A375 (cell line): ENCODE measurements around the gene TAPBPL. TPM values are rescaled to one million over a fixed set of nuclear protein-coding genes. Genes with fewer than 3 reads are reported as not detected.

Experiments
- total RNA-seq: library from RNA; depleted of rRNA; stranded (reverse); fragments of >200 nt; shearing (Covaris generic); gene quantifications from 2 replicates; pipeline ENCODE4 v1.2.3, GENCODE V29; 2014; rRNA removed

The TAPBPL gene, protein sequence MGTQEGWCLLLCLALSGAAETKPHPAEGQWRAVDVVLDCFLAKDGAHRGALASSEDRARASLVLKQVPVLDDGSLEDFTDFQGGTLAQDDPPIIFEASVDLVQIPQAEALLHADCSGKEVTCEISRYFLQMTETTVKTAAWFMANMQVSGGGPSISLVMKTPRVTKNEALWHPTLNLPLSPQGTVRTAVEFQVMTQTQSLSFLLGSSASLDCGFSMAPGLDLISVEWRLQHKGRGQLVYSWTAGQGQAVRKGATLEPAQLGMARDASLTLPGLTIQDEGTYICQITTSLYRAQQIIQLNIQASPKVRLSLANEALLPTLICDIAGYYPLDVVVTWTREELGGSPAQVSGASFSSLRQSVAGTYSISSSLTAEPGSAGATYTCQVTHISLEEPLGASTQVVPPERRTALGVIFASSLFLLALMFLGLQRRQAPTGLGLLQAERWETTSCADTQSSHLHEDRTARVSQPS
- 8.4 and 9.3 TPM in 2 replicates for total RNA-seq

DNA sequence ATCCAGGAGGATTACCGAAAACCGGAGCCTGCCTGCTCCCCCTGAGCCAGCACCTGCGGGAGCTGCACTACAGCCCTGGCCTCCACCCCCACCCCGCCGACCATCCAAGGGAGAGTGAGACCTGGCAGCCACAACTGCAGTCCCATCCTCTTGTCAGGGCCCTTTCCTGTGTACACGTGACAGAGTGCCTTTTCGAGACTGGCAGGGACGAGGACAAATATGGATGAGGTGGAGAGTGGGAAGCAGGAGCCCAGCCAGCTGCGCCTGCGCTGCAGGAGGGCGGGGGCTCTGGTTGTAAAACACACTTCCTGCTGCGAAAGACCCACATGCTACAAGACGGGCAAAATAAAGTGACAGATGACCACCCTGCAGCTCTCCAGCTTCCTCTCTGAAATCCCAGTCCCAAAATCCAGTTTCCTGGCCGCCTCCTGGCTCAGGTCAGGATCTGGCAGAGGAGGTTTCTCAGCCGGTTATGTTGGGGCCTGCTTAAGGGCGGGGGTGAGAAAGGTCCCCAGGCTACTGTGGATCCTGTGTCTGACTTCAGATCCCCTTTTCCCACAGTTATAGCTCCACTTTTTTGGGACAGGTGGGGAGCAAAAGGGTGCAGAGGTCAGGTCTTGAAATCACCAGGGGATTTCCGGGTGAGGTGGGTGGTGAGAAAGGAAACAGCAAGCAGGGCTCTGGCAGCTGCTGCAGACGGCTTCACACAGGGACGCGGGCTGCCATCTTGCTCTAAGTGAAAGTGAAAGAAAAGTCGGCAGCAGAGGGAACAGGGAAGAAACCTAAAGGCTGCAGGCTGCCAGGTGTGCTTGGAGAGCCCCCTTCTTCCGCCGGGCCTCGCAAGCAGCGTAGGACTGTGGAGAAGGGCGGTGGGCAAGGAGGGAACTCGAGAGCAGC lies at the start of gene TAPBPL:
TSS of gene TAPBPL (plus strand) at position 695 of the 897 bp plus-strand sequence. CDS start 207 bp downstream, outside the sequence.

GRCh38 chr12:6444704-6445688 lies 6.8 kb upstream of the TAPBPL start, which contains the start of gene CD27:
CD27 (plus strand) TSS chr12:6444955; CDS start chr12:6445096, 141 bp downstream.

DNA sequence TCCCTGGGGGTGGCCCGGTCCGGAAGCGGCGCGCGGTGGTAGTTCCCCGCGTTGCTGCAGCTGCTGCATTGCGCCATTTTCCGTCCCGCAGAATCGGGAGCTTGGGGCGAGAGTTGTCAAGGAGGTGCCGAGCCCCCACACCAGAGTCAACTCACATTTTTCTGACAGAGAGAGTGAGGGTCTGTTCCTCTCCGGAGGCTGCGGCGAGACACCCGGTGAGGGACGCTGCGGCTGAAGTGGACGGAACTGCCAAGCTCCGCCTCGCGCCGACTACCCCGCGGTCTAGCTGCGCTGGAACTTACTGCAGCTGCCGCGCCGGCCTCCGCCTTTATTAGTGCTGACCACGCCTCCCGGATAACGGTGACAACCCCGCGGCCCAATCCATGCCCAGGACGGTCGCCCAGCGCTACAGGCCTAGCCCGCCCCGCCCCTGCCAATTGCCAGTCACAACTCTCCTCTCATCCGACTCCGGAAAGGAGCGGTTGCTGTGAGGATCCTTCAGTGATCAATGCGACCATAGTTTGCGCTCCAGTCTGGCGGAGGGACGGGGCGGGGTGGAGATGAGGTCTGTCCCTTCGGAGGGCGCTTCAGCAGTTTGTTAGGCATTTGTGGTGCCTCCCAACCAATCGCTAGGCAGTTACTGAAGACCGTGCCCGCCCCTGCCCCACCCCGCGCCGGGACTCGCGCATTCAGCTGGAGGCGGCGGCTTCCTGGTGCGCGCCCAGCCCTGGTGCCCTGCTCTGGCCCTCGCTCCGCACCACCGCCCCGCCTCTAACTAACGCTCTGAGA lies 18.7 kb downstream of the TAPBPL start, which contains the start of gene VAMP1:
TSS of gene VAMP1 (minus strand) at position 303 of the 789 bp plus-strand sequence. CDS start at position 157, 146 bp downstream.

DNA sequence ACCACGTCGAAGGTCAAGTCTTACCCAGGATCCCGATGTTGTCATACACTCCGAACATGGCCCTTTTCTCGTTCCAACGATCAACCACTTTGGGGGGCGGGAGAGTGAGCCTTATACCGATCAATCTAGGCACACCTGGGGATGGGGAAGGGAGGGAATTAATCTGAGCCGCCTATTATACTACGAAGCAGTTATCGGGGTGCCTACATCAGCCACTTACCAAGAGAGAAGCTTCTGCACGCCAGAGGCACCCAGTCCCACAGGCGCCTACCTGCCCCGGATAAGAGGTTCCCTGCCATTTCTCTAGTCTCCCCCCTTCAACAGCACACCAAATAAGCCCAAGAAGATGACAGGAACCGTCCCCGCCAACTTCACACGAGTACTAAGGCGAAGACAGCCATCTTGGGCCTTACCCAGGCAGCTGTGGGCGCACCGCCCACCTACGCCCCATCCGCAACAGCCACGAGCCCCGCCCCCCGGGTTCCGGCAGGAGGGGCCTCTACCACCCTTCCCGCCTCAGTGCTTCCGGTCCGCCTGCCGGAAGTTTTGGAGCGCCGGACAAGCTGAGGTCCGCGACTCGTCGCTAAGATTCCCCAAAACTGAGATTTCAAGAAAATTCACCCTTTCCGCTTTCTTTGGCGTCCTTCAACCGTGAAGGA lies 41.1 kb downstream of the TAPBPL start, which contains the start of gene MRPL51:
TSS of gene MRPL51 (minus strand) at position 425 of the 659 bp plus-strand sequence. CDS start at position 299, 126 bp downstream.

DNA sequence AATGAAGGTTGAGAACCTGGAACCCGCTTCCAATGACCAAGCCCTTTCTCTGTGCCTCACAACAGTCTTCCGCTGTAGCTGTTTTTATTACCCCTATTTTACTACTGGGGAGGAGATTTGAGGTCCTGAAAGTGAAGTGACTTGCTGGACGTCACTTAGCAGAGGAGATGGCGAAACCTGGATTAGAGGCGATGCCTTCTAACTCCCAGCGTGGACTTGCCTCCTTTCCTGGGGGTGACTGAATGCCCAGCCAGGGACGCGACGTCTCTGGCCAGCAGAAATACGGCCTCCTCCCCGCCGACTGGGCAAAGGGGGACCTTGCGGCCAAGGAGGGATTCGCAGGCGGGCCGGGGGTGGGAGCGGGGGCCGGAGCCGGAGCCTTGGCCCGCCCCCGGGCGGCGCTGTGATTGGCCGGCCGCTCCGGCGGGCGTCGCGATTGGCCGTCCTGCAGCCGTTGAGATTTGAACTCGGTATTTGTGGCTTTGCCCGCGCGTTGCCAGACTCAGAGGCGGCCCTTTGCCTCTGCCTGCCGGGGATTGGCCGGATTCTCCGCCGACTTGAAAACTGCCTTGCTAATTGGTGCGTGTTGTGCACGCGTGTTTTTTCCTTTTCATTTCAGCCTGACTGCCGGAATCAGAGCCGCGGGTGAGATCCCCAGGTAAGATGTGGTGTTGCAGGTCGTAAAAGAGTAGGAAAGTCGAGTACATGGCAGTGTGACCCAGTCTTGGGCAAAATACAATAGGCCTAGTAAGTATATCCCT lies 41.8 kb downstream of the TAPBPL start, which contains the start of gene NCAPD2:
TSS of gene NCAPD2 (plus strand) at position 606 of the 761 bp plus-strand sequence. CDS start 997 bp downstream, outside the sequence.

Other genes starting within 250 kb of the TAPBPL start
- gene PLEKHG6, start 141.4 kb upstream of the TAPBPL start, total RNA-seq: not detected in 2 replicates
- 140 and 153 TPM in 2 replicates for gene TNFRSF1A, start 110.0 kb upstream of the TAPBPL start, total RNA-seq
- 1.0 and 1.7 TPM in 2 replicates for gene SCNN1A, start 76.5 kb upstream of the TAPBPL start, total RNA-seq
- 118 and 138 TPM in 2 replicates for gene LTBR, start 67.9 kb upstream of the TAPBPL start, total RNA-seq
- gene CD27, start 7.1 kb upstream of the TAPBPL start, total RNA-seq: not detected in 2 replicates
- 11.0 and 12.0 TPM in 2 replicates for gene VAMP1, start 18.6 kb downstream of the TAPBPL start, total RNA-seq
- 202 and 259 TPM in 2 replicates for gene MRPL51, start 41.2 kb downstream of the TAPBPL start, total RNA-seq
- 185 and 195 TPM in 2 replicates for gene NCAPD2, start 42.1 kb downstream of the TAPBPL start, total RNA-seq
- 9,533 and 10,599 TPM in 2 replicates for gene GAPDH, start 82.5 kb downstream of the TAPBPL start, total RNA-seq
- 11.2 and 11.7 TPM in 2 replicates for gene IFFO1, start 104.0 kb downstream of the TAPBPL start, total RNA-seq
- gene NOP2, start 116.2 kb downstream of the TAPBPL start, total RNA-seq: 115 and 143 TPM in 2 replicates
- gene CHD4, start 155.3 kb downstream of the TAPBPL start, total RNA-seq: 322 and 354 TPM in 2 replicates
- 0.40 and 0.98 TPM in 2 replicates for gene LPAR5, start 183.9 kb downstream of the TAPBPL start, total RNA-seq
- gene ACRBP, start 195.4 kb downstream of the TAPBPL start, total RNA-seq: not detected in 2 replicates
- 41.6 and 45.4 TPM in 2 replicates for gene ING4, start 211.1 kb downstream of the TAPBPL start, total RNA-seq
- 32.5 and 32.7 TPM in 2 replicates for gene ZNF384, start 237.3 kb downstream of the TAPBPL start, total RNA-seq
- gene PIANP, start 248.8 kb downstream of the TAPBPL start, total RNA-seq: 0.08 TPM in 1 of 2 replicates, not detected in the other